Left kidney (tissue), 2 donors: ENCODE results near the gene SARDH. TPM values are rescaled to one million over a fixed set of nuclear protein-coding genes. Genes with fewer than 3 reads are reported as not detected.

Experiments used
- DNase-seq: peaks from one replicate; pipeline ENCODE4 v3.0.0-alpha.2; 2013
- polyA plus RNA-seq: library from polyadenylated mRNA; unstranded; fragments of 120-200 nt; gene quantifications from one replicate; pipeline ENCODE4 v1.2.1, GENCODE V29; 2013; ENCODE audit not compliant: insufficient read length

The SARDH gene
- polyA plus RNA-seq, 1 donor: 9.6 TPM

DNA sequence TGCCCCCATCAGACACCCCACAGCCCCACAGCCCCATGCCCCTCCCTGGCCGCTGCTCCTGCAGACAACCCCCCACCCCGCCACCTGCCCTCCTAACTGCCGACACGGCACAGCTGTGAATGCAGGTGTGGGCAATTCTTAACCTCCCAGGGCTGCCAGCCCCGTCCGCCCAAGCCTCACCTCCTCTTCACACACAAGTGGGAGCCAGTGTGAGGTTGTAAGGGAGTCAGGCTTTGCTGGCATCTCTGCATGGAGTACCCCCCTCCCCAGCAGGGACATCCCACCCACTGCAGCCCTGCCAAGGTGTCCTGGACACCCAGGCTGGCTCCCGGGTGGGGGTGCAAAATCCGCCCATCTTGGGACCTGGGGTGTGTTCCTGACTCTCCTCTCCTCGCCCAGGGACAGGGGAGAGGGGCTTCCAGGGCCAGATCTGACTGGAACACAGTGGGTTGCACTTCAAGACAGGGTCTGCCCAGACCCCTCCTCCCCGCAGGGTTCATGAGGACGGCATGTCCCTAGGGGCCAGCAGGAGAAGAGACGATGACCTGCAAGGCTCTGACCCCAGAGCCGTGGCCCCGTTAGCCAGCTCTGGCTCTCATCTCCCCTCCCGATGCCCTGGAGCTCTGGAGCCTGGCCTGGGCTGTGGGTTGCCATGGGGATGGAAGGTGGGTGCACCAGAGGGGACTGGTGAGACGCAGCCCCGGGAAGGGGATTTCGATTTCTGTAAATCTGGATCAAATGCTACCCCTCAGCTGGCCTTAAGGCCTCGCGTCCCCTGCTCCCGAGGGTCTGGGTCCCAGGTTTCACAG lies 34.4 kb downstream of the SARDH start:
- no peak for DNase-seq

- DNase-seq: no peak
These were observed 35.2 kb downstream of the SARDH start for GRCh38 chr9:133702798-133703590.

DNA sequence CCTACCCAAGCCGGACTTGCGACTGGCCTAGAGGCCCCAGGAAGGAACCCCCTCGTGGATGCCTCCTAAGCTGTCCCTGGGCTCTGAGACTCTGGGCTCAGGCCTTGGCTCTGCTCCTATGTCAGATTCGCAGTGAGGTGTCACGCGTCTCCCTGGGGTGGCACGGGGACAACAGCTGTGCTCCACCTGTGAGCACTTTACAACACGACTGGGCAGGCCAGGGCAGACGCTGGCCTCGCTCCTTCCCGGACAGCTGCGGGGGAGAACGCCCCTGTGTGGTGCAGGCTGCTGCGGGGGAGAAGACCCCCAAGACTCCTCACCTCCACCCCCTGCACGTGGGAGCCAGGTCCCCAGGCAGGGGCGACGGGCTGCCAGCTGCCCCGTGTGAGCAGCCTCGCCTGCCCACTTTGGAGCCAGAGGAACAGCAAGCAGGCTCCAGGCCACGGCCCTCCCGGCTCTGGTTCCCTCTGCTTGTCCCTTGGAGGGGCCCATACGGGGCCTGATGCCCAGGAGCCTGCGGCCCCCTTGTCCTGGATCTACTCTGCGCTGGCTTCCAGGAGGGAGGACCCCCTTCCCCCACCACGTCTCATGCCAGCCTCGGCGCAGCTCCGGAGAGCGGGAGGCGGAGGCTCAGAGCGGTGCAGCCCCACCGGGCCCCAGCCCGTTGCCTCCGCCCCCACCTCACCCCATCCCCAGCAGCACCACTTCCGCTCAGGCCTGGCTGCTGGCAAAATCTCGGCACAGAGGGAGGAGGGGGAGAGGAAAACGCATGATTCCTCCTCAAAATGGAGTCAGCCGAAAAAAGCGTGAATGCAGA lies 36.0 kb downstream of the SARDH start:
- DNase-seq: no peak

DNA sequence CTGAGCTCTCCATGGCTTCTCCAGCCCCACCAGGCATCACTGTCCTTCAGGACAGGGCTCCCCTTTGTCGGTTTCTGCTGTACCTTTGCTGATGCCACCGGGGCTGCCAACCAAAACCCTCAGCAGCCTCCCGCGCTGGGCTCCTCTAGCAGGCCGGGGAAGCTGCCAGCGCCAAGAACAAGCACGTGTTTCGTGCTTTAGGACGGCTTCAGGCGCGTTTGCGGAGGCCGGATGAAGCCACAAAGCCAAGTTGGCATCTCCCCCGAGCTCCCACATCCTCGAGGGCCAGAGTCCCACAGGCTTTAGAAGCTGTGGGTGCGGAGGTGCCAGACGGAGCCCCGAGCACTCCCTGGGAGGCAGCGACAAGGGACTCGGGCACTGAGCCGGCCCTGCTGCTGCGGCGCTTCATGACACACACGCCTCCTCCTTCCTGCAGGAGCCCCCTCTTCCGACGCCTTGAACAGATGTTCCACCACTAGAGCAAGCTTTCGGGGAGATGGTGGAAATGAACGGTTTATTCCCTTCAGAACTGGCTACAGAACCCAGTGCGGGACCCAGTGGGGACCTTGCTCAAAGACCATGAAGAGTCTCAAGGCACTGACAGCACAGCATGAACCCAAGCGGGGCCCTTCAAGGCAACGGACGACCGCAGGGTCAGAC lies 36.7 kb downstream of the SARDH start:
- DNase-seq: no peak

DNA sequence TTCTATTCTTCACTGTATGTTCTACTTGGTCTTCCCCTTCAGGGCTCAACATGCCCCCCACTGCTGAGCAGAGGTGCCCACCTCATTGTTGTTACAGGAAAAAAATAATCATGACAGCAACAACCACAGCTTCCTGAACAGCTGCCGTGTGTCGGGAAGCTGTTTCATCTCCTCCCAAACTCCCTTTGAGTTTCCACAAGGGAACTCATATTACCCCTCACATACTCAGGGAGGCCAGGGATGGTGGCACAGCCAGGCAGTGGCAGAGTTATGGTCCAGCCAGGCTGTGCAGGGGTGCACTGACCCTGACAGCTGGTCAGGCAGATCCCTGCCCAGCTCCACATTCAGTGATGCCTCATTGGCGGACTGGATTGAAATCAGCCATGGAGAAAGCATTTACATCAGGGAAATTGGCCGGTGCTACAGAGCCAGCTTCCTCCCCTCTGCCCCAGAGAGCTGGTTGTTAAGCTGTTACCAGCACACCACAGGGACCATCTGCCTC lies 37.3 kb downstream of the SARDH start:
- DNase-seq: no peak

- DNase-seq: no peak
These were observed 38.6 kb downstream of the SARDH start for GRCh38 chr9:133699546-133699945.

DNA sequence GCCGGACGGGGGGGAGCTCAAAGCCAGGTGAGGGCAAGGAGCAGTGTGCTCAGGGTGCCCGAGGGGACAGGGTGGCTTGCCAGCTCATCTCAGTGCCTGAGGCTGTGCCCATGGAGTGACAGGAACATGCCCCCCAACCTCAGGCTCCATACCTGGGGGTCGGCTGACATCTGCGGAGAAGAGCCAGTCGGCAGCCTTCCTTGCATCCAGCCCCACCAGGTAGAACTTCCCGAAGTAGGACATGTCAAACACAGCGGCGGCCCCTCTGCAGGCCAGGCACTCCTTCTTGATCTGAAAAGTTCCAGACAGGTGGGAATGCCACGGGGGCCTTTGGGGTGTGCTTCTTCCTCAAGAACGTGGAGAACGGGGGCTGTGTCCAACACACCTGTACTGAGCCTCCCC lies 42.1 kb downstream of the SARDH start:
- no peak for DNase-seq

- DNase-seq: no peak
These were observed 43.5 kb downstream of the SARDH start for GRCh38 chr9:133694686-133695085.

GRCh38 chr9:133693703-133694529 lies 44.2 kb downstream of the SARDH start:
- no peak for DNase-seq

DNA sequence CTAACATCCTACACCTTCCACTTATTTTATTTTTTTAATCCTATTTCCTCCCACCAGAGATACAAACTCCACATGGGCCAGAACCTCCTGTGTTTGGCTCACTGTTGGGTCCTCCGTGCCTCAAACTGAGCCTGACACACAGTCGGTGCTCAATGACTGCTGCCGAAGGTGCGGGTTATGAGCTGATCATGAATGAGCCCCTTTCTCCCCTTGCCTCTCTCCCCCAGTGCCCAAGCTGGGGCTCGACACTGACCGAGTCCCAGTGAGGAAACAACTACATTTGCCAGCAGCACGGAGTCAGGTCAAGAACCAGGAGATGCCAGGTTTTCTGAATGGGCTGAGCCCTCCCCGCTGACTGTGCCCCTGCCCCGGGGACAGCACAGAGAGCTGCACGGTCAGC lies 45.0 kb downstream of the SARDH start:
- no peak for DNase-seq

DNA sequence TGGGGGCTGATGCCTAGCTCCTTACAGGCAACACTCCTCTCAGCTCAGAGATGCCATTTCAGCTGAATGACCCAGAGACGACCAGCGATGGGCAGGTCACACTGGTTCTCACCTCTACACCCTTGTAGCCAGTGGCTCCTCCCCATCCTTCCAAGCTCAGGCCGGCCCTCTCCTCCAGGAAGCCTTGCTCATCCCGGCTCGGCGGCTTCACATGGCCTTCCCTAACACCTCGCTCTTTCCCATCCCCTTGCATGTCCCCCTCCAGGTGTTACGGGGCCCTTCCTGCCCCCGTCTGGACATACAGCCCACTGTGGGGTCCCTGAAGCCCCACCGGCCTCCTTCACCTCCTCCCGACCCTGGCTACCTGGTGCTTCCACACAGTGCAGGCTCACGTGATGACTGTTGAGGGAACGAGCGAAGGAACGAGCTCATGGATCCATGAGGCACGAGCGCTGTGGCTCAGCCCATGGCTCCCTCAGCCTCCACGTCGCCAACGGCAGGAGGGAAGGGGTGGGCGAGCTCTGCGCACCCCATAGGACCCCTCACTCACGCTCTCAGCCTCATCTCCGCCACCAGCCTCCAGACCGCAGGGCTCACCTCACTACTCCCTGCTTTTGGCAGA lies 45.7 kb downstream of the SARDH start:
- no peak for DNase-seq

GRCh38 chr9:133691626-133692363 lies 46.4 kb downstream of the SARDH start:
- DNase-seq: no peak

DNA sequence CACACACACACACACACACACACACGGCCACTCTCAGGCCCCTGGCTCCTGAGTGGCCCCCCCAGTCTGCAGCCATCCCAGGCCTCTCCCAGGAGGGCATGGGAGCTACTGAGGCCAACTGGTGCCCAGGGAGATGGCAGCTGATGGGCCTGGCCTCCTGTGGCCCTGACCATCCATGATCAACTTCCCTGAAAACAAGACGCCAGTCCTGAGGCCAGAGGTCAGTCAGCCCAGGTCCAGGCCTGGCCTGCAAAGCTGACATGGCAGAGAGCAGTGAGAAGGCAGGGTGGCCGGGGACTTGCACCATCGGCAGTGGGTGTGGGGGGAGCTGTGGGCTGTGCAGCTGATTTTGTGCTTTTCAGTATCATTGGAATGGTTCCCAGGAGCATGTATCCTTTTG lies 47.0 kb downstream of the SARDH start:
- DNase-seq: no peak

GRCh38 chr9:133690081-133690561 lies 48.0 kb downstream of the SARDH start:
- peak; percentile 69 for DNase-seq

GRCh38 chr9:133689151-133689763 lies 48.9 kb downstream of the SARDH start:
- DNase-seq: no peak

DNA sequence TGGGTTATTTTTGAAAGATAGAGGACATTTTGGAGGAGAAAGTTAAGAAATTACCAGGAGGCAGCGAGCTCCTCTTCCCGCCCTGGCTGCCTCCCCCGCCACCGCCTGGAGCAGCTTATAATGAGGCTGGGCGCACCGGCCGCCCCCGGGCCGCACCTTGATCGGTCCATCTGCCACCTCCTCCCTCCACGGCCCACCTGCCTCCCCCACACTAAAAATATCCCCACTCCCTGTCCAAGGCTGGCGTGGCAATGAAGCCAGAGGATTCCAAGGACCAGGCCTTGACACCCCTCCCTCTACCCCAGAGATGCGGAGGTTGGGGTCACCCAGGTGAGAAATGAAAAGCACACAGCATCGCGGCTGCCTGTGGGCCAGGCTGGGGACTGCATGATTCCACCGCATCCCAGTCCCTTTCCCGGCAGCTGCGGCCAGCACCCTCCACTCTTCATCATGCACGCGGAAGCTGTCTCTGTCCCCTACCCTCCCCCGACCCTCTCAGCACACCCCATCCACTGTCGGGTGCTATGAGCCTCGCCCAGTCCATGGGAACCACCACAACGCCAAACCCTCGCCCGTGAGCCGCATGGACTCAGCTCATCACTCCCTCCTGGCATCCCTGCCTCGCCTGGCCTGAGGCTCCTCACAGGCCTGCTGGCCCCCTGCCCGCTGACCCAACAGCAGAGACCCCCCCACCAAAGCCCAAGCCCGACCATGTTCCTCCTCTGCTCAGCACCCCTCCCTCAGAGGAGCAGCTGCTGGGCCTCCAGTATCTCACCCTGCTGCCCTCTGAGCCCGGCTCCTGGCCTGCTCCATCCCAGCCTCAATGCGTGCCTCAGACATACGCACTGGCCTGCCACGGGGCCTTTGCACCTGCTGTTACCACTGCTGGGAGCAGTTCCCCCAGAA lies 50.0 kb downstream of the SARDH start:
- no peak for DNase-seq

- no peak for DNase-seq
These were observed 51.2 kb downstream of the SARDH start for GRCh38 chr9:133686642-133687575.
